HUES48 (cell line): ENCODE data around the gene CST7.

ENCODE experiments used
- H3K27ac ChIP-seq: one replicate; pipeline ENCODE4 v1.7.0; 2013; ENCODE audit warnings: low read depth, low read length, inconsistent platforms
- H3K27me3 ChIP-seq: 2 replicates; pipeline ENCODE4 v1.6.1; 2013; ENCODE audit warnings: mild to moderate bottlenecking, low read length; ENCODE audit not compliant: control insufficient read depth, insufficient read depth
- H3K36me3 ChIP-seq: 2 replicates; pipeline ENCODE4 v1.6.1; 2013; ENCODE audit warnings: low read length; ENCODE audit not compliant: control insufficient read depth, insufficient read depth
- H3K4me1 ChIP-seq: 2 replicates; pipeline ENCODE4 v1.6.1; 2013; ENCODE audit warnings: mild to moderate bottlenecking, low read length; ENCODE audit not compliant: control insufficient read depth, insufficient read depth
- H3K4me3 ChIP-seq: 2 replicates; pipeline ENCODE4 v1.5.1; 2013; ENCODE audit warnings: mild to moderate bottlenecking, low read depth, low read length
- H3K9ac ChIP-seq: 2 replicates; pipeline ENCODE4 v1.6.1; 2013; ENCODE audit warnings: mild to moderate bottlenecking, low read depth, low read length, moderate library complexity
- H3K9me3 ChIP-seq: 2 replicates; pipeline ENCODE4 v1.6.1; 2013; ENCODE audit warnings: low read length; ENCODE audit not compliant: control insufficient read depth, insufficient read depth

The CST7 gene

DNA sequence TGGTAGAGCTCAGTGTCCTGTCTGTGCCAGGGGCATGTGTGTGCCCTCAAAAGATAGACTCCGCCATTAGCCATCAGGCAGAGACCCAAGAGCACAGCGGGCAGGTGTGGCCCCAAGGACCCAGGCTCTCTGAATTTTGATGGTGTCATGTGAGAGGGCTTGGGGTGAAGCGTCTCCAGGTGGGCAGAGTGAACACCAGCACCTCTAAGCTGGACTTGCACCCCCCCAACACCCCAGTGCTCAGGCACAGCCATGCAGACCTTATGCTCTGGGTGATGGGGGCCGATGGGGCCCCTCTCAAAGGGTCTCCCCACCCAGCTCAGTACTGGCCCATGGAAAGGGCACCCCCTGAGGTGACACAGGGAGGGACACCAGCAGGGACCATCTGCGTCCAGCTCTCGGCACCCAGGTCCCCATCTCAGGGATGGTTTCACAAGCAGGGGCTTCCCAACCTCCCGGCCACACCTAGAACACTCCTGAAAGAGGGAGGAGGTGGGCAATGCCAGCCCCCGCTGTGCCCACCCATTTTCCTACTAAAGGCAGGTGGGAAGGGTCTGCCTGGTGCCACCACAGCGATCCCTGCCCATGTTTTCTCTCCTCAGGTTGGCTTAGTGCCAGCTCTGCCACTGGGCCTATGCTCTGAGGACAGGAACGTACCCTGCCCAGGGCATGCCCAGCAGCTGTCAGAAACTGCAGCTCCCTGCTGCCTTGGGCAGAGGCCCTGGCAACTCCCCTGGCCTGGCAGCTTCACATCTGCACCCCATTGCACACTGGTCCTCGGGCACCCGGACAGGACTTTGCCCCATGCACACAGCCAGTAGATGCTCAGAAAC lies 3.5 kb downstream of the CST7 start:
- peaks cover 5% of the 10 kb centered on the region for H3K4me1 ChIP-seq
- H3K9ac ChIP-seq: no peak overlapping the region
- H3K27ac ChIP-seq: no peak overlapping the region

DNA sequence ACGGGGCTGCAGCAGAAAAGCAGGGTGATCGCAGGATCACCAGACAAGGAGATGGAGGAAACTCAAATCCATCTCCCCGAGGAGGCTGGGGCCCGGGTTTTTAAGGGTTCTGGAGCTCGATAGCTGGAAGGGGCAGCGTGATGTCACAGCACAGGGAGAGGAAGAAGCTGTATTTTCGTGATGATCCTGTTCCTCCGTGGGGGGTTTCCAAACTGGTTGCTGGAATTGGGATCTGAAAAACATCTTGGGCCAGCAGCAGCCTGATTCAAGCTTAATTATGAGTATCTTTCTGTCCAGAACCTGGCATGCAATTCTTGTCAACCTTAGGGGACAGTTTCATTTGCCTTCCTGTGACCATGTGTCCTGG lies 4.1 kb downstream of the CST7 start:
- no peak overlapping the region for H3K4me3 ChIP-seq
- H3K36me3 ChIP-seq: no peaks in the 10 kb centered on the region
- H3K9ac ChIP-seq: no peak overlapping the region
- no peak overlapping the region for H3K27ac ChIP-seq
- H3K4me1 ChIP-seq: peaks cover 5% of the 10 kb centered on the region
- no peaks in the 10 kb centered on the region for H3K9me3 ChIP-seq
- H3K27me3 ChIP-seq: no peaks in the 10 kb centered on the region

More for the DNA sequence above, 3.5 kb downstream of the CST7 start:
- no peak overlapping the region for H3K4me3 ChIP-seq
- H3K27me3 ChIP-seq: no peaks in the 10 kb centered on the region
- H3K36me3 ChIP-seq: no peaks in the 10 kb centered on the region
- H3K9me3 ChIP-seq: no peaks in the 10 kb centered on the region

DNA sequence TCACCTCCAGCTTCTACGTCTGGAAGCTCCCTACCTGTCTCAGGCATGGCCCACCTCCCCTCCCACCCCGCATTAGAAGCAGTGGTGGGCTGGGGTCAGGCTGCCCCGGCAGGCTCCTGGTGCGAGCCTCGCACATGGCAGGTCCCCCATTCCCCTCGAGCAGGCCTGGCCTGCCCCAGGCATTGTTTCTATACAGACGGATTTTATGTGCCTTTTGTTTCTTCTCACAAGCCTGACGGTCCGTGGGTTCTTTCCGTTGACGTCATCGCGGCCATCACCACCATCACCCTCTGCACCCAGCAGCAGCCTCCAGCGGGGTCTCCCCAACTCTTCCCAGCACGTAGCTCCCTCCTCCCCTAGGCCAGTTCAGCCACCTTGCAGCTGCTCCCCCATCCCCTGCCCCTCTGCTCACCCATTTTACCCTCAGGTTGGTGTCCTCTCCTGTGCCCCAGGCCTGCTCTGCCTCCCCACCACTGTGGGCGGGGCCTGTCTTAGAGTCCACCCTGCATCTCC lies 4.6 kb downstream of the CST7 start:
- Histone ChIP-seq H3K36me3 (peaks cover under 1% of the 10 kb centered on the region; the same call in 1 of the 2 replicates), H3K4me3 (no peak overlapping the region), H3K27me3 (no peaks in the 10 kb centered on the region), H3K9me3 (no peaks in the 10 kb centered on the region), H3K4me1 (peaks cover 5% of the 10 kb centered on the region), H3K9ac (no peak overlapping the region), H3K27ac (no peak overlapping the region)

DNA sequence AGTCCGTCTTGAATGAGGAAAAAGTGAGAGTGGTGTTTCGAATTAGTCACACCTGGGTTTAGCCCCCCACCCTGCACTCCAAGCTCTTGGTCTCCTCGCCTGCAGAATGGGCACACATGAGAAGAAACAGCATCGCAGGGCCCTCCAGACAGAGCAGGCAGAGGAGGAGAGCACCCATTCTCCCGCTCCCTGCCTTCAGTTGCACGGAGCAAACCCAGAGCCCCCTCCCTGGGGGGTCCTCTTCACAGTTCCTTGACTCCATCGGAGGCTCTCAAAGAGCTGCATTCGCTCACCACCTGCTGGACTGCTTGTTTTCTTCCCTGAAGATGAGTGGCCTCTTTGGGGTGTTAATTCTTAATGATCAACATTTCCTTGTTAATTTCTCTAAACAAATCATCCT lies 5.1 kb downstream of the CST7 start:
- H3K36me3 ChIP-seq: peaks cover 5% of the 10 kb centered on the region
- no peaks in the 10 kb centered on the region for H3K27me3 ChIP-seq
- no peaks in the 10 kb centered on the region for H3K9me3 ChIP-seq
- peaks cover 5% of the 10 kb centered on the region for H3K4me1 ChIP-seq
- no peak overlapping the region for H3K9ac ChIP-seq
- no peak overlapping the region for H3K4me3 ChIP-seq
- no peak overlapping the region for H3K27ac ChIP-seq

DNA sequence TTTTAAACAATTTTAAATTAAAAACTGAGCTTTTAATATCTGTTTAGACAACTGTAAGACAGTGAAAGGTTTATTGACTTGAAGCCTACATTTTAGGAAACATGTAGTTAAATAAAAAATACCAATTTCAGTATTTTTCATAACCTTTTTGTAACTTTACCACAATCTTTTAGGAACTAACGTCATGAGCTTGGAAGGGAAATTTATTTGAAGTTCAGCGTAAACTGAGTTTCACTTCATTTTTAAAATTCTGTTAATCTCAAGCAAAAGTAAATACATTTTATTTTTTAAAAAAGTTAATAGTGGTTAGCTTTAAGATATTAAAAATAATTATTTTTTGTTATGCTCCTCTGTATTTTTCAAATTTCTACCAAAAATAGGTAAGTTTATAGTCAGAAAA lies 5.5 kb downstream of the CST7 start:
- no peak overlapping the region for H3K4me3 ChIP-seq
- H3K9ac ChIP-seq: no peak overlapping the region
- H3K27ac ChIP-seq: no peak overlapping the region
- no peaks in the 10 kb centered on the region for H3K9me3 ChIP-seq
- peaks cover 9% of the 10 kb centered on the region for H3K36me3 ChIP-seq
- H3K4me1 ChIP-seq: peaks cover 5% of the 10 kb centered on the region
- H3K27me3 ChIP-seq: no peaks in the 10 kb centered on the region

DNA sequence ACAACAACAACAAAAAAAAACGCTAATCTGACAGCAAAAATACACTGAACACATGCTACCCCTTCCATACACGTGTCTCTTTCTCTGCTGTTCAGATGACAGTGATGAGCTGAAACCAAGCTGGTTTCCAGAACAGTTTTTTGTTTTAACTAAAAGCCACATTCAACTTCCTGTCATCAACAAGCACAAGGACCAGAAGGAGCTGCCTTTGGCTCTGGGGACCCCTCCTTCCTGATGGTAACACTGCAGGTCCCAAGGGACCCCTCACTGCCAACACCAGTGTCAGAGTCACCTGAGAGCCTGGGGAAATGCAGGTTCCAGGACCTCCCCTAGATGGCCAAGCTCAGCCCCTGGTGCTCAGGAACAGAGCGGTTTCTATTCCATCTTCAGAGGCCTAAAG lies 6.0 kb downstream of the CST7 start:
- Histone ChIP-seq H3K9me3 (no peaks in the 10 kb centered on the region), H3K9ac (no peak overlapping the region), H3K4me1 (peaks cover 5% of the 10 kb centered on the region), H3K36me3 (peaks cover 12% of the 10 kb centered on the region), H3K27ac (no peak overlapping the region), H3K4me3 (no peak overlapping the region), H3K27me3 (no peaks in the 10 kb centered on the region)

DNA sequence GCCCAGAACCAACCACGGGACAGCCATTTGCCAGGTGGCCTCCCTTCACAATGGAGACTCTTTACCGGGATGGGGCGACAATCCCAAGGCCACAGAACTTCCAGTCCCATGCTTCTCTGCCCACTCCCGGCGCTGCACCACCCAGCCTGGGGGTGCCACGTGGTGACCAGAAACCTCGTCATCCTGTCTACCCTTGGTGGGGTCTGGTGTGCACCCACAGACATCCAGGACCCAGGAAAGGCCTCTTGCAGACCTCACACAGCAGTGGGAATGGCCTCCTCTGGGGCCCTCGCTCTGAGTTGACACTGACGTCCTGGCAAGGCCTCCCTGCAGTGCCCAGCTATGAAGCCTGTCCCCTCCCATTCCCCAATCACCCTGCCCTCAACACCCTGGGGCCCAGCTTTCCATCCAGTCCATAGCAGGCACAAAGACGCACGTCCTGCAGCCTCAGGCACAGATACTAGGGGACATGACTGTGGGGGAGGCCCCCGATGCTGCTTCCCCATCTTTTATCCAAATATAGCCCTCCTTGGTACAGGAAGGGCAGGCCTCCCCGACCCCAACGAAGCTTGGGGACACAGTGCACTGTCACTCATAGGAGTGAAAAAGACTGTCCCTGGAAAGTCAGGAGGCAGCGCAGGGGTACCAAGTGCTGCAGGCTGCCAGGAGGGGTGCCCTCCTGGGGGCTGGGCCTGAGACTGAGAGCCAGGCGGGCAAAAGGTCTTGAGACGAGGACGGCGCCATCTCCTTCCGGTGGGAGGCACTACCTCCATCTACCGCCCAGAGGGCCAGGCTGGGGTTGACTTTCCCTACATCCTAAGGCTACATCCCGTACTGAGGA lies 7.2 kb downstream of the CST7 start:
- H3K27ac ChIP-seq: no peak overlapping the region
- no peak overlapping the region for H3K9ac ChIP-seq
- H3K27me3 ChIP-seq: no peaks in the 10 kb centered on the region
- H3K9me3 ChIP-seq: no peaks in the 10 kb centered on the region
- peaks cover 22% of the 10 kb centered on the region for H3K36me3 ChIP-seq
- H3K4me1 ChIP-seq: peaks cover 5% of the 10 kb centered on the region
- no peak overlapping the region for H3K4me3 ChIP-seq

DNA sequence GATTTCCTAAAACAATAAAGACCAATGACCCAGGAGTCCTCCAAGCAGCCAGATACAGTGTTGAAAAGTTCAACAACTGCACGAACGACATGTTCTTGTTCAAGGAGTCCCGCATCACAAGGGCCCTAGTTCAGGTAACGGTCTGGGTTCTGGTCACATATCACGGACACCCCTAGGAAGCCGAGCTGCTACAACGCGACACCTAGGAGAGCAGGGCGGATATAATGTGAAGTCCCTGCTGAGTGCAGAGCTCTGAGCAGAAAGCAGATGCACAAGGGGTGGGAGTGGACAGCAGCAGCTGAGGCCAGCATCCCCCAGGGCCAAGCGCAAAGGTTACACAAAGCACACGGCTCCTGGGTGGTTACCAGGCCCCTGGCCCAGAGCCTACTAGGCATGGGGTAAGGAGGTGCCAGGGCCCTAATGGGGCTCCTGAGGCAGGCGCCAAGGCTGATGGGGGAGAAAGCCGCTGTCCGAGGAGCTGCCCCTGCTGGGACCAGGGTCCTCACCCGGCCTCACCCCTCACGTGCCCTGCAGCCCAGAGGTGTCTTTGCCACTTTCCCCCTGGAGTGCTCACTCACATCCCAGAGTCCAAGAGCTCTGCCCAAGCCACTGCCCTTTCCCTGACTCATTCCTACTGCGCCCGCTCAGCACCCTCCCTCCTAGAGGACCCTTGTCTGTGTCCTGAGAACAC lies 8.4 kb downstream of the CST7 start:
- Histone ChIP-seq H3K4me1 (peaks cover 5% of the 10 kb centered on the region), H3K9me3 (no peaks in the 10 kb centered on the region), H3K36me3 (peaks cover 33% of the 10 kb centered on the region), H3K4me3 (no peak overlapping the region), H3K27ac (no peak overlapping the region), H3K9ac (no peak overlapping the region), H3K27me3 (no peaks in the 10 kb centered on the region)

DNA sequence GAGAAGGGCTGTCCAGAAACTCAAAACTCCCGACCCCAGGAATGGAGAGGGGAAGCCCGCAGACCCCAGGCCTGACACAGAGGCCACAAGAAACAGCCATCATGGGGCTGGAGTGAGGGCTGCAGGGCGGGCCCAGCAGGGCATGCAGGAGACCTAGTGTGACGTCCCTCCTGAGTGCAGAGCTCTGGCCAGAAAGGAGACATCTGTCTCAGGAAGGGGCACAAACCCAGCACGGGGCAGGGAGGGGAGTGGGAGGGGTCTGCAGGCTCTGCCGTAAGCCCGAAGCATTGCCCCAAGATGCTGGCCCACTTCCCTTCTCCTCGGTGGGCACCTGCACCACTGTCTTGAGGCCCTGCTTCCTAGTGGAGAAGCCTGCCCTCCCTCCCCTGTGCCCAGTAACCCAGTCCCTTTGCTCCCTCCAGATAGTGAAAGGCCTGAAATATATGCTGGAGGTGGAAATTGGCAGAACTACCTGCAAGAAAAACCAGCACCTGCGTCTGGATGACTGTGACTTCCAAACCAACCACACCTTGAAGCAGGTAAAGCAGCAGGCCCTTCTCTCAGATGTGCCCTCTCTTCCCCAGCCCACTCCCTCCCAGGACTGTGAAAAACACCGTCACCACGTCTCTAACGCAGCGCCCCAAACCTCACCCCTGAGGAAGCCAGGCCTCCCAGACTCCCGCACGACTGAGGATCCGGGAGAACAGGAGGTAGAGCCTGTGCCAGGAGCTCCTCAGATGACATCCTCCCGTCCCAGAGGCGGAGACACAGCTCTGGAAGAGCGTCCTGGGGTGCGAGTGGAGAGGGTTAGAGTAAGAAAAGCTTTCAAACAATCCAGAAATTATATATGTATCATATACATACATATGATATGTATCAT lies 9.7 kb downstream of the CST7 start:
- Histone ChIP-seq H3K9ac (no peak overlapping the region), H3K4me1 (peaks cover 5% of the 10 kb centered on the region), H3K36me3 (peaks cover 45% of the 10 kb centered on the region), H3K27me3 (no peaks in the 10 kb centered on the region), H3K4me3 (no peak overlapping the region), H3K27ac (no peak overlapping the region), H3K9me3 (no peaks in the 10 kb centered on the region)

DNA sequence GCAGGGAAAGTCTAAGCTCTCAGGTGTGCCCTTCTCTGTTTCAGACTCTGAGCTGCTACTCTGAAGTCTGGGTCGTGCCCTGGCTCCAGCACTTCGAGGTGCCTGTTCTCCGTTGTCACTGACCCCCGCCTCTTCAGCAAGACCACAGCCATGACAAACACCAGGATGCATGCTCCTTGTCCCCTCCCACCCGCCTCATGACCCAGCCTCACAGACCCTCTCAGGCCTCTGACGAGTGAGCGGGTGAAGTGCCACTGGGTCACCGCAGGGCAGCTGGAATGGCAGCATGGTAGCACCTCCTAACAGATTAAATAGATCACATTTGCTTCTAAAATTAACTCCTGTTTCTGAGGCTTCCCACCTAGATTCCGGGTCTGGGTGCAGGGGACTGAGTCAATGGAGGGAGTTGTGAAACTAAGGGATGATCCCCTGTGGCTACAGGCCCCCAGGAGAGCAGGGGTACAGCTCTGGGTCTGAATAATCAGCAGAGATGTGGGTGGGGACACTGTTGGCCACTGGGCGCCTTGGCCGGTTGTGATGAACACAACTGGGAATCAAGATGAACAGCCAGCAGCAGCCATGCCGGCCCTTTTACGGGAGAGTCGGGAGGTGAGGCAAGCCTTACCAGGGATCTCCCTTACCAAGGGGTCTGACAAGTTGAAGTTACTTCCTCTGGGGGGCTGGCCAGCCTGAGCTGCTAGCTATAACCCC lies 10.7 kb downstream of the CST7 start:
- Histone ChIP-seq H3K27ac (no peak overlapping the region), H3K36me3 (peaks cover 51% of the 10 kb centered on the region), H3K9ac (no peak overlapping the region)

More for the DNA sequence above, 10.7 kb downstream of the CST7 start:
- no peak overlapping the region for H3K4me3 ChIP-seq
- no peaks in the 10 kb centered on the region for H3K27me3 ChIP-seq
- H3K9me3 ChIP-seq: no peaks in the 10 kb centered on the region
- H3K4me1 ChIP-seq: no peaks in the 10 kb centered on the region
